MM.1S (cell line): ENCODE measurements around the gene CYP19A1.

ENCODE experiments used
- DNase-seq: peaks from one replicate; pipeline ENCODE4 v3.0.0-alpha.2; 2015
- H2AFZ ChIP-seq: fragments of 300-600 bp; sonication (generic); 2 replicates; pipeline ENCODE4 v1.6.0; 2016; ENCODE audit warnings: antibody characterized with exemption, low read length
- H3F3A ChIP-seq: fragments of 300-600 bp; sonication (generic); 2 replicates; pipeline ENCODE4 v1.6.1; 2016; ENCODE audit warnings: mild to moderate bottlenecking, antibody characterized with exemption, low read length, moderate library complexity, mixed read lengths; ENCODE audit not compliant: insufficient read depth
- H3K27ac ChIP-seq: fragments of 300-600 bp; sonication (generic); 2 replicates; pipeline ENCODE4 v1.5.1; 2016; ENCODE audit warnings: mild to moderate bottlenecking, low read length
- H3K27me3 ChIP-seq: fragments of 300-600 bp; sonication (generic); replicated peaks from 2 replicates; pipeline ENCODE4 v1.6.0; 2016; ENCODE audit warnings: low read length; ENCODE audit not compliant: insufficient read depth
- H3K36me3 ChIP-seq: fragments of 300-600 bp; sonication (generic); replicated peaks from 2 replicates; pipeline ENCODE4 v1.6.1; 2016; ENCODE audit warnings: mild to moderate bottlenecking, low read length, mixed read lengths; ENCODE audit not compliant: insufficient read depth
- H3K4me1 ChIP-seq: fragments of 300-600 bp; sonication (generic); 2 replicates; pipeline ENCODE4 v1.6.1; 2016; ENCODE audit warnings: low read length, mixed read lengths
- H3K4me2 ChIP-seq: fragments of 300-600 bp; sonication (generic); 2 replicates; pipeline ENCODE4 v1.6.0; 2016; ENCODE audit warnings: low read depth, low read length
- H3K4me3 ChIP-seq: fragments of 300-600 bp; sonication (generic); 2 replicates; pipeline ENCODE4 v1.5.1; 2016; ENCODE audit warnings: low read length, mixed read lengths
- H3K79me2 ChIP-seq: fragments of 300-600 bp; sonication (generic); 2 replicates; pipeline ENCODE4 v1.6.1; 2016; ENCODE audit warnings: mixed run types, low read length, mixed read lengths
- H3K9ac ChIP-seq: fragments of 300-600 bp; sonication (generic); 2 replicates; pipeline ENCODE4 v1.6.1; 2016; ENCODE audit warnings: low read length, mixed read lengths
- H3K9me2 ChIP-seq: fragments of 300-600 bp; sonication (generic); replicated peaks from 2 replicates; pipeline ENCODE4 v1.6.1; 2016; ENCODE audit warnings: mild to moderate bottlenecking, low read length, mixed read lengths; ENCODE audit not compliant: insufficient read depth
- H3K9me3 ChIP-seq: fragments of 300-600 bp; sonication (generic); replicated peaks from 2 replicates; pipeline ENCODE4 v1.6.1; 2016; ENCODE audit warnings: mild to moderate bottlenecking, low read length, mixed read lengths; ENCODE audit not compliant: insufficient read depth
- H4K20me1 ChIP-seq: fragments of 300-600 bp; sonication (generic); 2 replicates; pipeline ENCODE4 v1.6.1; 2016; ENCODE audit warnings: mild to moderate bottlenecking, low read length, moderate library complexity, mixed read lengths; ENCODE audit not compliant: insufficient read depth
- CTCF ChIP-seq: fragments of 300-600 bp; sonication (generic); IDR thresholded peaks from 2 replicates; pipeline ENCODE4 v1.5.1; 2016; ENCODE audit warnings: antibody characterized with exemption, low read length, mixed read lengths
- EZH2 ChIP-seq: fragments of 300-600 bp; sonication (generic); optimal IDR thresholded peaks from 2 replicates; pipeline ENCODE3; 2017; ENCODE audit warnings: low read depth, mild to moderate bottlenecking, antibody characterized with exemption, low read length, mixed read lengths
- EZH2phosphoT487 ChIP-seq: fragments of 300-600 bp; sonication (generic); IDR thresholded peaks from 2 replicates; pipeline ENCODE4 v1.6.1; 2018; ENCODE audit warnings: antibody characterized with exemption, low read length

The CYP19A1 gene

GRCh38 chr15:51363383-51363782, 25.0 kb upstream of the CYP19A1 start:
- H3K79me2 ChIP-seq: no peaks in the 10 kb centered on the region
- H3K4me2 ChIP-seq: no peak overlapping the region

GRCh38 chr15:51359981-51360380, 21.6 kb upstream of the CYP19A1 start:
- no peaks in the 10 kb centered on the region for H3K79me2 ChIP-seq
- H3K9me3 ChIP-seq: no peaks in the 10 kb centered on the region
- no peaks in the 10 kb centered on the region for H4K20me1 ChIP-seq
- DNase-seq: no peak
- no peaks in the 10 kb centered on the region for H3K9me2 ChIP-seq
- H3F3A ChIP-seq: no peaks in the 10 kb centered on the region
- H2AFZ ChIP-seq: no peak overlapping the region
- H3K4me3 ChIP-seq: no peak overlapping the region
- no peak overlapping the region for H3K9ac ChIP-seq
- no peaks in the 10 kb centered on the region for H3K36me3 ChIP-seq
- TF ChIP-seq EZH2phosphoT487: no peak
- no peak for TF ChIP-seq CTCF
- TF ChIP-seq EZH2: no peak
- no peak overlapping the region for H3K4me2 ChIP-seq
- no peak overlapping the region for H3K27ac ChIP-seq
- H3K4me1 ChIP-seq: no peaks in the 10 kb centered on the region
- no peaks in the 10 kb centered on the region for H3K27me3 ChIP-seq

More at GRCh38 chr15:51363383-51363782, 25.0 kb upstream of the CYP19A1 start:
- TF ChIP-seq EZH2phosphoT487 (no peak), CTCF (no peak), EZH2 (no peak)
- Histone ChIP-seq H3K4me3 (no peak overlapping the region), H3K9me2 (no peaks in the 10 kb centered on the region), H3K27ac (no peak overlapping the region), H3K36me3 (no peaks in the 10 kb centered on the region), H3K9me3 (no peaks in the 10 kb centered on the region), H3K27me3 (no peaks in the 10 kb centered on the region), H2AFZ (no peak overlapping the region), H4K20me1 (no peaks in the 10 kb centered on the region), H3F3A (no peaks in the 10 kb centered on the region), H3K9ac (no peak overlapping the region), H3K4me1 (no peaks in the 10 kb centered on the region)
- DNase-seq: no peak

- Histone ChIP-seq H3K4me1 (no peaks in the 10 kb centered on the region), H2AFZ (no peak overlapping the region), H3K9me3 (no peaks in the 10 kb centered on the region), H3K9ac (no peak overlapping the region), H3K79me2 (no peaks in the 10 kb centered on the region), H3K4me2 (no peak overlapping the region), H3F3A (no peaks in the 10 kb centered on the region), H3K4me3 (no peak overlapping the region), H3K36me3 (no peaks in the 10 kb centered on the region), H3K9me2 (no peaks in the 10 kb centered on the region), H3K27ac (no peak overlapping the region), H4K20me1 (no peaks in the 10 kb centered on the region), H3K27me3 (no peaks in the 10 kb centered on the region)
- DNase-seq: no peak
- TF ChIP-seq CTCF: no peak
- no peak for TF ChIP-seq EZH2
- no peak for TF ChIP-seq EZH2phosphoT487
These were observed 18.6 kb upstream of the CYP19A1 start for GRCh38 chr15:51356983-51357382.

- no peak overlapping the region for H2AFZ ChIP-seq
- no peak overlapping the region for H3K9ac ChIP-seq
- H3K4me1 ChIP-seq: no peaks in the 10 kb centered on the region
- H3K27ac ChIP-seq: no peak overlapping the region
- no peak for DNase-seq
- no peak overlapping the region for H3K4me3 ChIP-seq
- H3K9me3 ChIP-seq: no peaks in the 10 kb centered on the region
- no peaks in the 10 kb centered on the region for H3K36me3 ChIP-seq
- no peak for TF ChIP-seq EZH2phosphoT487
- no peak for TF ChIP-seq EZH2
- no peak for TF ChIP-seq CTCF
- H3K4me2 ChIP-seq: no peak overlapping the region
- H3K9me2 ChIP-seq: no peaks in the 10 kb centered on the region
- H3F3A ChIP-seq: no peaks in the 10 kb centered on the region
- H3K79me2 ChIP-seq: no peaks in the 10 kb centered on the region
- H3K27me3 ChIP-seq: peaks cover 6% of the 10 kb centered on the region
- no peaks in the 10 kb centered on the region for H4K20me1 ChIP-seq
These were observed 17.8 kb upstream of the CYP19A1 start for GRCh38 chr15:51356147-51356546.
